IMR-90 (cell line): ENCODE results near the gene AZIN2. TPM values are rescaled to one million over a fixed set of nuclear protein-coding genes. Genes with fewer than 3 reads are reported as not detected.
A peak's percentile ranks its signal among the peaks of the same experiment; 100 is the strongest.

Experiments used
- ATAC-seq: fragments of 200-7000 bp; cut with Tn5 transposase; 2 replicates; pipeline ENCODE4 v1.9.1; 2020; ENCODE audit warnings: low read depth, mild to moderate bottlenecking, moderate library complexity
- BruUV-seq: library from RNA; stranded (reverse); fragments of 400-500 nt; replicated peaks from 2 replicates; lab custom pipeline; 2021; lab: Mats Ljungman, UMichigan
- CTCF ChIA-PET: fragments of 300-600 bp; formaldehyde crosslinking; extraction: SDS; loops from one replicate; lab custom pipeline; 2021; ENCODE audit warnings: antibody characterized with exemption; lab: Yijun Ruan, JAX
- POLR2A ChIA-PET: fragments of 300-600 bp; sonication (Branson Sonifier 250); formaldehyde crosslinking; loops from one replicate; lab custom pipeline; 2022; ENCODE audit warnings: antibody characterized with exemption; ENCODE audit not compliant: unreplicated experiment; lab: Charles Lee
- DNase-seq: peaks from one replicate; pipeline ENCODE4 v3.0.0; 2013
- H2AFZ ChIP-seq: replicated peaks from 2 replicates; pipeline ENCODE3; 2013; ENCODE audit warnings: low read length, mild to moderate bottlenecking; ENCODE audit not compliant: poor library complexity
- H2AK5ac ChIP-seq: 2 replicates; pipeline ENCODE4 v1.6.1; 2013; ENCODE audit warnings: low read depth, low read length, inconsistent platforms
- H2AK9ac ChIP-seq: replicated peaks from 2 replicates; pipeline ENCODE3; 2013; ENCODE audit warnings: mild to moderate bottlenecking, low read depth, low read length, moderate library complexity; ENCODE audit not compliant: poor library complexity
- H2BK120ac ChIP-seq: 2 replicates; pipeline ENCODE4 v1.6.1; 2013; ENCODE audit warnings: low read depth, low read length, inconsistent platforms
- H2BK15ac ChIP-seq: 3 replicates; pipeline ENCODE4 v1.6.1; 2013; ENCODE audit warnings: low read depth, low read length, inconsistent platforms
- H2BK20ac ChIP-seq: 2 replicates; pipeline ENCODE4 v1.6.1; 2013; ENCODE audit warnings: low read depth, mild to moderate bottlenecking, inconsistent platforms, low read length, moderate library complexity
- H2BK5ac ChIP-seq: 2 replicates; pipeline ENCODE4 v1.6.1; 2013; ENCODE audit warnings: mild to moderate bottlenecking, low read depth, low read length, inconsistent platforms; ENCODE audit not compliant: poor library complexity, severe bottlenecking
- H3K14ac ChIP-seq: replicated peaks from 2 replicates; pipeline ENCODE4 v1.6.1; 2013; ENCODE audit warnings: low read depth, low read length, inconsistent platforms
- H3K18ac ChIP-seq: 2 replicates; pipeline ENCODE4 v1.6.1; 2013; ENCODE audit warnings: low read depth, low read length, control low read depth
- H3K23ac ChIP-seq: 2 replicates; pipeline ENCODE4 v1.6.1; 2013; ENCODE audit warnings: low read depth, low read length, inconsistent platforms
- H3K27ac ChIP-seq: 2 replicates; pipeline ENCODE4 v1.5.1; 2013; ENCODE audit warnings: mild to moderate bottlenecking, control low read depth, low read length; ENCODE audit not compliant: insufficient read depth
- H3K27me3 ChIP-seq: 2 replicates; pipeline ENCODE4 v1.6.1; 2013; ENCODE audit warnings: low read length; ENCODE audit not compliant: control insufficient read depth, insufficient read depth
- H3K36me3 ChIP-seq: 2 replicates; pipeline ENCODE4 v1.6.1; 2013; ENCODE audit warnings: low read length, mixed read lengths; ENCODE audit not compliant: control insufficient read depth, insufficient read depth
- H3K4ac ChIP-seq: 2 replicates; pipeline ENCODE4 v1.6.1; 2013; ENCODE audit warnings: low read depth, low read length, inconsistent platforms
- H3K4me1 ChIP-seq: 2 replicates; pipeline ENCODE4 v1.6.1; 2013; ENCODE audit warnings: low read length, mixed read lengths; ENCODE audit not compliant: control insufficient read depth, insufficient read depth
- H3K4me2 ChIP-seq: 2 replicates; pipeline ENCODE4 v1.6.1; 2013; ENCODE audit warnings: low read depth, mild to moderate bottlenecking, control low read depth, low read length, moderate library complexity
- H3K4me3 ChIP-seq: 2 replicates; pipeline ENCODE4 v1.5.1; 2013; ENCODE audit warnings: low read depth, mild to moderate bottlenecking, control low read depth, low read length, moderate library complexity; ENCODE audit not compliant: insufficient read depth
- H3K56ac ChIP-seq: 2 replicates; pipeline ENCODE4 v1.6.1; 2013; ENCODE audit warnings: low read length, inconsistent platforms; ENCODE audit not compliant: insufficient read depth; ENCODE audit errors: extremely low read depth
- H3K79me1 ChIP-seq, 2 experiments: 2 replicates each; pipeline ENCODE4 v1.6.1; 2013; ENCODE audit warnings: low read length in 2 of 2, inconsistent platforms in 1 of 2, low read depth in 1 of 2
- H3K9ac ChIP-seq: 2 replicates; pipeline ENCODE4 v1.6.1; 2013; ENCODE audit warnings: low read depth, low read length, control low read depth
- H3K9me1 ChIP-seq: 2 replicates; pipeline ENCODE4 v1.6.1; 2013; ENCODE audit warnings: low read length, inconsistent platforms; ENCODE audit not compliant: insufficient read depth
- H3K9me3 ChIP-seq: 2 replicates; pipeline ENCODE4 v1.6.1; 2013; ENCODE audit warnings: low read length; ENCODE audit not compliant: control insufficient read depth, insufficient read depth
- H4K20me1 ChIP-seq: 2 replicates; pipeline ENCODE4 v1.6.1; 2013; ENCODE audit warnings: low read length, inconsistent platforms; ENCODE audit not compliant: insufficient read depth
- H4K5ac ChIP-seq: 2 replicates; pipeline ENCODE4 v1.6.1; 2013; ENCODE audit warnings: mild to moderate bottlenecking, low read depth, low read length, control low read depth
- H4K8ac ChIP-seq, 2 experiments: 2 replicates each; pipeline ENCODE4 v1.6.1; 2013; ENCODE audit warnings: low read depth in 2 of 2, low read length in 2 of 2, control low read depth in 1 of 2, inconsistent platforms in 1 of 2
- H4K91ac ChIP-seq: 2 replicates; pipeline ENCODE4 v1.6.1; 2013; ENCODE audit warnings: low read depth, low read length, inconsistent platforms; ENCODE audit not compliant: insufficient read depth
- BHLHE40 ChIP-seq: fragments of 150-350 bp; IDR thresholded peaks from 2 replicates; pipeline ENCODE4 v1.6.1; 2016; ENCODE audit warnings: mild to moderate bottlenecking, low read depth, low read length
- CHD1 ChIP-seq: IDR thresholded peaks from 2 replicates; pipeline ENCODE4 v1.6.1; 2012; ENCODE audit warnings: low read depth, low read length, improper control_type of control experiment
- FOS ChIP-seq: fragments of 150-350 bp; IDR thresholded peaks from 2 replicates; pipeline ENCODE4 v1.6.1; 2016; ENCODE audit warnings: low read depth, low read length
- MXI1 ChIP-seq: IDR thresholded peaks from 2 replicates; pipeline ENCODE4 v1.6.1; 2012; ENCODE audit warnings: low read depth, mild to moderate bottlenecking, low read length, moderate library complexity, borderline replicate concordance
- WGBS, 2 experiments: methylation state at CpG; one replicate each; pipeline versions ENCODE4 v1.1.5 to v1.1.7; 2013; ENCODE audit warnings: missing lambda C conversion rate in 2 of 2; ENCODE audit not compliant: insufficient read length in 1 of 2; ENCODE audit errors: extremely low coverage in 2 of 2; 5-methylcytosine and 5-hydroxymethylcytosine counted together
- dilution Hi-C: fragments of 300-500 bp; cut with HindIII; formaldehyde crosslinking; loops from one replicate; pipeline ENCODE4 v1.14.3; 2018; ENCODE audit warnings: low sequenced_read_pairs; ENCODE audit not compliant: unreplicated experiment
- in situ Hi-C: fragments of 300-500 bp; cut with MboI; formaldehyde crosslinking; loops from 3 replicates; pipeline ENCODE4 v1.14.3; 2019; ENCODE audit warnings: low sequenced_read_pairs, inconsistent platforms, mixed read lengths
- intact Hi-C: fragments of 100-400 bp; cut with micrococcal nuclease; formaldehyde crosslinking; loops from 2 replicates; pipeline ENCODE4 v1.10.0; 2022
- polyA plus RNA-seq, 3 experiments: library from polyadenylated mRNA; depleted of rRNA; stranded (reverse); fragments of >200 nt; gene quantifications; 2 replicates each; pipeline ENCODE4 v1.2.3, GENCODE V29; 2012; ENCODE audit warnings: low replicate concordance in 1 of 3
- total RNA-seq: library from RNA; depleted of rRNA; stranded (reverse); fragments of >200 nt; gene quantifications from 2 replicates; pipeline ENCODE4 v1.2.3, GENCODE V29; 2012
- TF ChIP-seq, protein P1 (sequence below): fragments of 150-350 bp; IDR thresholded peaks from 2 replicates; pipeline ENCODE4 v1.6.1; 2017; ENCODE audit warnings: mild to moderate bottlenecking, antibody characterized with exemption, low read length, low read depth
- TF ChIP-seq, protein P2 (sequence below): fragments of 150-350 bp; IDR thresholded peaks from 2 replicates; pipeline ENCODE4 v1.6.1; 2016; ENCODE audit warnings: low read depth, mild to moderate bottlenecking, low read length, moderate library complexity, borderline replicate concordance

The AZIN2 gene
- total and polyA plus RNA-seq, 2 of the 4 experiments (the other 2 are of a cell fraction), result 4.7 to 8.9 TPM

DNA sequence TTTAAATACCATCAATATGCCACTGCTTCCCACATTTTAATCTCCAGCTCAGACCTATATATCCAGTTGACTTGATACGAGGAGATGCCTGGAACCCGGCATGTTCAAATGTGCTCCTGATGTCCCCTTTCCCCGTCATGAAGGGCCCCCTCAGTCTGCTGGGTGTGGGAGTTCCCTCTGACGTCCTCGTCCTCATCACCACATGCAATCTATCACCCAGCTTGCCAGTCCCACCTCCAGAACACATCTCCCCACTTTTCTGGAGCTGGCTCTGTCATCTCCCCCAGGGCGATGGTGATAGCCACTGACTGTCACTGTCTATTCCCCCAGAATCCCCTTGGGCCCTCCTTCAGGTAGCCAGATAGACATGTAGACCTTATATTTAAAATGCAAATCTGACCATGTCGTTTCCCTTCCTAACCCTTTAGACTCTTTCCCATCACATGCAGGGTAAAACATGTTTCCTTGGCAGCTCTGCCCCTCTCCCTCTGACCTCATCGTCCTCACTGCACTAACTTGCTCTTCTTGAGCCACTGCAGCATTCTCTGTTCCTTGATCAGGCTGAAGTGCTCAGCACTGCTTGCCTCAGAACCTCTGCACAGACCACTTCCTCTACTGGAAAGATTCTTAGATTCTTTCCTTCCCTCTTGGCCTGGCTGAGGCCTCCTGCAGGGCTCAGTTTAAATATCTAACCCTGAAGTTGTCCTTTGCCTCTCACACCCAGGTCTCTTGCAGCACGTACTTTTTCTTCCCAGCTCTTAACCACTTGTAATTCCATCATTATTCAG, 7.4 kb downstream of the AZIN2 start (continued):
- TF ChIP-seq, protein P1, sequence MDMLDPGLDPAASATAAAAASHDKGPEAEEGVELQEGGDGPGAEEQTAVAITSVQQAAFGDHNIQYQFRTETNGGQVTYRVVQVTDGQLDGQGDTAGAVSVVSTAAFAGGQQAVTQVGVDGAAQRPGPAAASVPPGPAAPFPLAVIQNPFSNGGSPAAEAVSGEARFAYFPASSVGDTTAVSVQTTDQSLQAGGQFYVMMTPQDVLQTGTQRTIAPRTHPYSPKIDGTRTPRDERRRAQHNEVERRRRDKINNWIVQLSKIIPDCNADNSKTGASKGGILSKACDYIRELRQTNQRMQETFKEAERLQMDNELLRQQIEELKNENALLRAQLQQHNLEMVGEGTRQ, result no peak
- no peak for TF ChIP-seq FOS

DNA sequence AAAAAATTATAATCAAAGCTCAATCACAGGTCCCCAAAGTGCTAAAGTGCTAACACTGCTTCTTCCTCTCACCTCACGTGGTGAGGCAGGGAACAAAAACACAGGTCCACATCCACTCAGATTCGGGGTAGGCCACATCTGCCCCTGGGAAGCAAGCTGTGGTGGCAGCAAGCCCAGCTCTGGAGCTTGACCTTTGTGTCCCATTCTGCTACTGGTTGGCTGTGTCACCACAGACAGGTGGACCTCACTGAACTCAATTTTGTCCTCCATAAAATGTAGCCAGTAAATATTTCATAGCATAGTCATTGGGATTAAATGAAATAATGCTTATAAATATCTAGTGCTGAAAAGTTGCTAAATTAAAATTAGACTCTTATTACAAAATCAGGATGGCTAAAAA, 8.5 kb downstream of the AZIN2 start:
- Histone ChIP-seq H2BK120ac (no peak overlapping the region), H3K79me1 (peaks cover 0 to 39% of the 10 kb centered on the region in 2 experiments; a peak in 2 of 4 replicates), H3K9me3 (no peaks in the 10 kb centered on the region), H4K20me1 (0 out of 2 replicates have a peak, but pooled peaks cover 3% of the 10 kb centered on the region), H3K4me2 (no peak overlapping the region), H3K23ac (no peak overlapping the region), H2BK15ac (no peak overlapping the region), H2BK5ac (no peak overlapping the region), H3K27ac (no peak overlapping the region), H2BK20ac (no peak overlapping the region), H2AK5ac (0 out of 2 replicates have a peak overlapping the region, but pooled peaks have one; percentile 6), H4K91ac (no peak overlapping the region), H3K27me3 (no peaks in the 10 kb centered on the region), H2AK9ac (no peak overlapping the region), H3K18ac (no peak overlapping the region), H3K14ac (no peak overlapping the region), H3K4me3 (no peak overlapping the region), H3K4me1 (peaks cover 9% of the 10 kb centered on the region), H2AFZ (no peak overlapping the region), H4K5ac (no peak overlapping the region), H3K56ac (no peak overlapping the region), H3K4ac (no peak overlapping the region), H4K8ac (no peak overlapping the region), H3K9ac (no peak overlapping the region), H3K9me1 (peaks cover 7% of the 10 kb centered on the region), H3K36me3 (peaks cover 2% of the 10 kb centered on the region; the same call in 1 of the 2 replicates)
- intact Hi-C loops, result loop anchor here (5.0 to 10.0 kb wide), 2 partner anchors 265 to 642 kb away; no protein-coding TSS in a partner anchor
- DNase-seq, result no peak
- no TSS peak for BruUV-seq
- POLR2A ChIA-PET, result interaction anchor here (0.6 kb wide), 1 partner anchor 10 kb away, joined by 4 read pairs; no protein-coding TSS in a partner anchor
- dilution Hi-C loops, result no loop called here
- WGBS, 2 experiments, result no CpG with 5 or more reads among the region's 2 CpGs
- ATAC-seq, result no peak
- in situ Hi-C loops, result loop anchor here (25.0 kb wide), 1 partner anchor 523 kb away; no protein-coding TSS in a partner anchor
- TF ChIP-seq MXI1, result no peak
- TF ChIP-seq BHLHE40, result no peak
- TF ChIP-seq, protein P2, sequence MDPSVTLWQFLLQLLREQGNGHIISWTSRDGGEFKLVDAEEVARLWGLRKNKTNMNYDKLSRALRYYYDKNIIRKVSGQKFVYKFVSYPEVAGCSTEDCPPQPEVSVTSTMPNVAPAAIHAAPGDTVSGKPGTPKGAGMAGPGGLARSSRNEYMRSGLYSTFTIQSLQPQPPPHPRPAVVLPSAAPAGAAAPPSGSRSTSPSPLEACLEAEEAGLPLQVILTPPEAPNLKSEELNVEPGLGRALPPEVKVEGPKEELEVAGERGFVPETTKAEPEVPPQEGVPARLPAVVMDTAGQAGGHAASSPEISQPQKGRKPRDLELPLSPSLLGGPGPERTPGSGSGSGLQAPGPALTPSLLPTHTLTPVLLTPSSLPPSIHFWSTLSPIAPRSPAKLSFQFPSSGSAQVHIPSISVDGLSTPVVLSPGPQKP, result no peak
- no peak for TF ChIP-seq CHD1
- CTCF ChIA-PET, result no interaction called here
